ENCODE measurements around the gene APC2. TPM values are rescaled to one million over a fixed set of nuclear protein-coding genes. Genes with fewer than 3 reads are reported as not detected.
A peak's percentile ranks its signal among the peaks of the same experiment; 100 is the strongest.

Gene APC2
- total RNA-seq, 4 donors from 2014 or later, result 0.42 to 1.8 (median 1.2) TPM

DNA sequence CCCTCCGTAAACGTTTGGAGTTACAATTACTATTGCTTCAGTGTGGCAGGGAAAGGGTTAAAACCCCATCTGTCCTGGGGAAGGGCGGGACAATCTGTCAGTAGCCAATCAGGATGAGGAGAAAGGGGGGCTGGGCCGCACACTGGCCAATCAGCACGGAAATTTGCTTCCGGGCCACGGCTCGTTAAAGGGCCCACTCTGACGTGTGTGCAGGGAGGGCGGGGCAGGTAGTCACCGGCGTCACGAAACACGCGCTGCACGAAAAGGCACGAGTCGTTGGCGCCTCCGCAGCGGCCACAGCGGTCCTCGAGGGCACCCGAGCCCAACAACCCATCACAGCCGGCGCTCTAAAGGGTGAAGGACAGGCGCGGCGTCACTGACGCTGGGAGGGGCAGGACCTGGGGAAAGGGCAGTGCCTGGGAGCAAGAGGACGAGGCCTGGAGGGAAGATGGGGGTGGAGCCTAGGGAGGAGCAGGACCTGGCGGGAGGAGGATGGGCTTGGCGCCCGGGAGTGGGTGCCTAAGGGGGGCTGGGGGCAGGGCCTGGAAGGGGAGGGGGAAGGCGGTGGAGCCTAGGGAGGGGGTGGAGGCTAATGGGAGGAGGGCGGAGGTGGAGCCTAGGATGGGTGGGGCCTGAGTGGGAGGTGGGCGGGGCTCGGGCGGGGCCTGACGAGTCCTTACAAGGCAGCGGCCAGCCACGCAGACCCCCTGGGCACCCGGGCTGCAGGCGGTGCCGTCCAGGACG is 58.0 kb downstream of the APC2 start:
- TF ChIP-seq, protein P1, sequence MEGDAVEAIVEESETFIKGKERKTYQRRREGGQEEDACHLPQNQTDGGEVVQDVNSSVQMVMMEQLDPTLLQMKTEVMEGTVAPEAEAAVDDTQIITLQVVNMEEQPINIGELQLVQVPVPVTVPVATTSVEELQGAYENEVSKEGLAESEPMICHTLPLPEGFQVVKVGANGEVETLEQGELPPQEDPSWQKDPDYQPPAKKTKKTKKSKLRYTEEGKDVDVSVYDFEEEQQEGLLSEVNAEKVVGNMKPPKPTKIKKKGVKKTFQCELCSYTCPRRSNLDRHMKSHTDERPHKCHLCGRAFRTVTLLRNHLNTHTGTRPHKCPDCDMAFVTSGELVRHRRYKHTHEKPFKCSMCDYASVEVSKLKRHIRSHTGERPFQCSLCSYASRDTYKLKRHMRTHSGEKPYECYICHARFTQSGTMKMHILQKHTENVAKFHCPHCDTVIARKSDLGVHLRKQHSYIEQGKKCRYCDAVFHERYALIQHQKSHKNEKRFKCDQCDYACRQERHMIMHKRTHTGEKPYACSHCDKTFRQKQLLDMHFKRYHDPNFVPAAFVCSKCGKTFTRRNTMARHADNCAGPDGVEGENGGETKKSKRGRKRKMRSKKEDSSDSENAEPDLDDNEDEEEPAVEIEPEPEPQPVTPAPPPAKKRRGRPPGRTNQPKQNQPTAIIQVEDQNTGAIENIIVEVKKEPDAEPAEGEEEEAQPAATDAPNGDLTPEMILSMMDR (IDR thresholded peaks at IDR 0.05), result peak in 1 of 3 experiments; percentile 17
- TF ChIP-seq POLR2A (IDR thresholded peaks at IDR 0.05; ENCODE audit: low read depth) (no peak), POLR2AphosphoS5 (IDR thresholded peaks at IDR 0.05) (peak; percentile 68 to 80), EP300 (IDR thresholded peaks at IDR 0.05) (no peak)
- intact Hi-C loops (cut with DNase I), result no loop called here
- Histone ChIP-seq H3K36me3 (peaks cover 0 to 7% (median 3%) of the 10 kb centered on the region in 4 donors), H3K27ac (replicated peaks in 1 of 4) (peak overlapping the region; percentile 78 to 88 (median 82)), H3K9me3 (peaks cover 0 to 4% (median 0%) of the 10 kb centered on the region in 4 donors), H3K4me3 (peak overlapping the region; percentile 49 to 60 (median 50)), H3K27me3 (peaks cover 4 to 76% (median 21%) of the 10 kb centered on the region in 4 donors), H3K4me1 (peaks cover 18 to 56% (median 42%) of the 10 kb centered on the region in 4 donors)
- peak; percentile 98 for DNase-seq (ENCODE audit: extremely low spot score)
- WGBS, result 2% methylated on average over 22 of the region's 46 CpGs

DNA sequence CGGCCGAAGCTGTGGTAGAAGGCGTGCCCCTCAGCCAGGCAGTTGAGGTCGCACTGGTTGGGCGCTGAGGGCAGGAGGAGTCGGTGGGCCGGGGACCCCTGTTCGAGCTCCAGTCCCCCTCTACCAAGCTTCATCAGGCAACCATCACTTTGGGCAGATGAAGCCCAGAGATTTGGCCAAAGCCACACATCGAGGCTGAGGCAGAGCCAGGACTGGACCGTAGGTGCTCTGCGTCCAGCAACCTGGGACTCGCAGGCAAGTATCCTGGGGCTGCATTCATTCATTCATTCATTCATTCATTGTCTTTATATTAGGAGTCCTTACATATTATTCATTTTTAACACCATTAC is 58.6 kb downstream of the APC2 start:
- no peak for DNase-seq (ENCODE audit: extremely low spot score)
- no peak for TF ChIP-seq EP300 (IDR thresholded peaks at IDR 0.05)
- no peak for TF ChIP-seq POLR2AphosphoS5 (IDR thresholded peaks at IDR 0.05)
- TF ChIP-seq, protein P1 (IDR thresholded peaks at IDR 0.05), result no peak
- no peak for TF ChIP-seq POLR2A (IDR thresholded peaks at IDR 0.05; ENCODE audit: low read depth)
- H3K9me3 ChIP-seq, result peaks cover 0 to 4% (median 0%) of the 10 kb centered on the region in 4 donors
- H3K36me3 ChIP-seq, result peaks cover 0 to 7% (median 3%) of the 10 kb centered on the region in 4 donors
- WGBS, result 18% methylated on average over 10 of the region's 12 CpGs
- peaks cover 3 to 76% (median 19%) of the 10 kb centered on the region in 4 donors for H3K27me3 ChIP-seq
- peak overlapping the region; percentile 78 to 88 (median 82) for H3K27ac ChIP-seq (replicated peaks in 1 of 4)
- H3K4me3 ChIP-seq, result peak overlapping the region; percentile 49 to 60 (median 50)
- H3K4me1 ChIP-seq, result peaks cover 15 to 56% (median 42%) of the 10 kb centered on the region in 4 donors
- intact Hi-C loops (cut with DNase I), result no loop called here

DNA sequence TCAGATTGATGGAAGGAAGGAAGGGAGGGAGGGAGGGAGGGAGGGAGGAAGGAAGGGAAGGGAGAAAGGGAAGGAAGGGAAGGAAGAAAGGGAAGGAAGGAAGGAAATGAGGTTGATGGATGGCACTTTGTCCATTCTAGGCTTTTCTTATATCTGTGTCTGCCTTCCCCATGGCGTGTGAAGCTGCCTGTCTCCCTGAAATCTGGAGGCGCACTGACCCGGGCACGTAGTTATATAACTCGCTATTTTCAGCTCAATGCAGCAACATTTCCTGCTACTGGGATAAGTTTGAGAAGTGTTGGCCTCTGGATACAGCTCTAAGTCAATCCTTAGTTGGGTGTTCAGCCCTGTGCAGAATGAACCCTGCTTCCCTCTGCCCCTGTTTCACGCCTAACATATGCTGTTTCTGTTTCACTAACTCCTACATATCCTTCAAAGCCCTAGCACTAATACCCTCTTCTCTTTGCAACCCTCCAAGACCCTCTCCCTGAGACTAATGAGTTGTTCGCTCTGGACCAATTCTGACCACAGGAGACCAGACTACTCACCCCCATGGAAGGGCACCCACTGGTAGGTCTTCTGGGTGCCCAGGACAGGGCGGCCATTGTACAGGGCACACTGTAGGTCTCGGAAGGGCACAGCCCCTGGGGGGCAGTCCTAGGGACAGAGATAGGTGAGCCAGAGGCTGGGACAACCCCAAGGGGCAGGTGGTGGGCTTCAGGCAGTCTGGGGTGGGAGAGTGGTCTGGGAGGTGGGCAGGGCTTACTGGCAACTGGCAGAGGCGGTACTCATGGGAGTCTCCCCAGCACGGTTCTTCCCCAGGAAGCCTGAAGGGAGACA is 59.9 kb downstream of the APC2 start:
- Histone ChIP-seq H3K27ac (replicated peaks in 1 of 4) (peak overlapping the region in 2 of 4 donors; percentile 40 to 58), H3K36me3 (peaks cover 0 to 7% (median 3%) of the 10 kb centered on the region in 4 donors), H3K9me3 (peaks cover 0 to 4% (median 0%) of the 10 kb centered on the region in 4 donors), H3K27me3 (peaks cover 0 to 75% (median 15%) of the 10 kb centered on the region in 4 donors), H3K4me1 (peaks cover 16 to 56% (median 43%) of the 10 kb centered on the region in 4 donors), H3K4me3 (no peak overlapping the region)
- TF ChIP-seq POLR2AphosphoS5 (IDR thresholded peaks at IDR 0.05) (no peak), POLR2A (IDR thresholded peaks at IDR 0.05; ENCODE audit: low read depth) (no peak), EP300 (IDR thresholded peaks at IDR 0.05) (no peak)
- TF ChIP-seq, protein P1 (IDR thresholded peaks at IDR 0.05), result no peak
- intact Hi-C loops (cut with DNase I), result loop anchor here (10.0 kb wide), 1 partner anchor 65 kb away; no protein-coding TSS in a partner anchor
- 51% methylated on average over 11 of the region's 11 CpGs for WGBS
- DNase-seq (ENCODE audit: extremely low spot score), result no peak

DNA sequence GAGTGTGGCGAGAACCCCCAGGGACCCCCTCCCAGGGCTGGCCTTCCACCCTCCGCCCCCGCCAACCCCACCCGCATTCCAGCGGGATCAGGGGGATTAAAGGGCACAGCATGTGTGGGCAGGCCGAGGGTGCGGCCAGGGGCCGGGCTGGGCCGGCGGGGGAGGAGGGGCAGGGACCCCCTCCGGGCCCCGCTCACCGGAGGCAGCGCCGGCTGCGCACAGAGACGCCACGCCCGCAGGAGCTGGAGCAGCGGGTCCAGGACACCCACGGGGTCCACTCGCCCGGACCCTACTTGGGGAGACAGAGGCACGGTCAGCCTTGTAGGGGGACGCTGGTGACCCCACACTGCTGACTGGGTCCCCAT is 60.5 kb downstream of the APC2 start:
- WGBS, result 40% methylated on average over 1 of the region's 25 CpGs
- DNase-seq (ENCODE audit: extremely low spot score), result no peak
- Histone ChIP-seq H3K4me3 (no peak overlapping the region), H3K36me3 (peaks cover 0 to 5% (median 2%) of the 10 kb centered on the region in 4 donors), H3K4me1 (peaks cover 16 to 56% (median 43%) of the 10 kb centered on the region in 4 donors), H3K27ac (replicated peaks in 1 of 4) (peak overlapping the region in 2 of 4 donors; percentile 40 to 58), H3K9me3 (peaks cover 0 to 4% (median 0%) of the 10 kb centered on the region in 4 donors), H3K27me3 (peaks cover 0 to 77% (median 15%) of the 10 kb centered on the region in 4 donors)
- TF ChIP-seq POLR2A (IDR thresholded peaks at IDR 0.05; ENCODE audit: low read depth), result no peak
- TF ChIP-seq, protein P1 (IDR thresholded peaks at IDR 0.05), result no peak
- no peak for TF ChIP-seq POLR2AphosphoS5 (IDR thresholded peaks at IDR 0.05)
- no peak for TF ChIP-seq EP300 (IDR thresholded peaks at IDR 0.05)
- intact Hi-C loops (cut with DNase I), result loop anchor here (10.0 kb wide), 1 partner anchor 66 kb away; no protein-coding TSS in a partner anchor
